DMS53 (cell line): ENCODE results near the gene RIT2.

ENCODE experiments used
- DNase-seq: peaks from one replicate; lab custom pipeline; 2025; lab: John Stamatoyannopoulos, UW

RIT2 gene

DNA sequence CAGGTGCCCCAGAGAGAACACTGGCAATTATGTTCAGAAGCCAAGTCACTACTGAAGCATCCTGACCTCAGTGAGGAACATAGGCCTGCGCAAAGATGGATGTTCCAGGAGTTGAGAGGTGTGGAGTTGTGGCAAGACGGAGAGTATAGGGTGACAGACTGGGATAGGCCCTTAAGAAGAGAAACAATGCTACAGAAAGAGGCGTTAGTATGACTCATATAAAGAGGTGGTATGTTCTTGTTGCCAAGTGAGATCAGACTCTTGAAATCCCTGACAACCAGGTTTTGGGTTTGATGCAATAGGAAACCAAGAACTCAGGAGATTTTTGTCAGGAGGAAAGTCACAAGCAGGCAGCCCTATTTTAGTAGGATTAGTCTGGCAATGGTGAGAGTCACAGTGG, 185.6 kb downstream of the RIT2 start:
- DNase-seq, result peak; percentile 80

DNA sequence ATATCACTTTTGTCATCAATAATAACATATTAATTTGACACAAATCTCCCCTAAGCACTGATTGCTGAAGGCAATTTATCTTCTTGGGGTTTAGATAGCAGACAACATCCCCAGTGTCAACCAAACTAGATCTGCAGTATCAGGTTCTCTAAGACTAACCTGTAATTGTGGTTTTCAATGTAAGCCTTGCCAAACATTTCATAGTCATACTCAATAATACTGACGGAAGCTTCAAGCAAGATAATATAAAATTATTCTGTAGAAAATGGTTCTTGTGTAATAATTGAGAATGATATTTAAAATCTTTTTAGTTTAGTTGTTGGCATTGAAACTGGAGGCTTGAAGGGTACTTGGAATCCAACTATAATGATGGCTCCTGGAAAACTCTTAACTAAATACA, 186.3 kb downstream of the RIT2 start:
- DNase-seq, result no peak

DNA sequence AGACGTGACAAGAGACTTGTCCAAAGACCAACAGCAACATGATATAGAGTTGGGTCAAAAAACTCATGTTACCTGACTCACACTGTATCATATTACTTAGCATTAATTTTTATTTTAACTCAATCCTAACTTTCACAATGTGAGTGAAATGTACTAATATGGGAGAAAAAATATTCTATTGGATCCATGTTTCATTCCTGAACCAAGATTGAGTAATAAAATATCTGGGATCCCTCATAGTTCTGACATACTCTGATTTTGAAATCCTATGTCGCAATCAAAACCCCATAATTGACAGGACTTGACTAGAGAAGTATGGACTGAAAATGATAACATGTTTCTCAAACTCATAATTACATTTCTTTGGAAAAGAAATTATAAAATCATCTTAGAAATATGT, 190.4 kb downstream of the RIT2 start:
- DNase-seq, result no peak

DNA sequence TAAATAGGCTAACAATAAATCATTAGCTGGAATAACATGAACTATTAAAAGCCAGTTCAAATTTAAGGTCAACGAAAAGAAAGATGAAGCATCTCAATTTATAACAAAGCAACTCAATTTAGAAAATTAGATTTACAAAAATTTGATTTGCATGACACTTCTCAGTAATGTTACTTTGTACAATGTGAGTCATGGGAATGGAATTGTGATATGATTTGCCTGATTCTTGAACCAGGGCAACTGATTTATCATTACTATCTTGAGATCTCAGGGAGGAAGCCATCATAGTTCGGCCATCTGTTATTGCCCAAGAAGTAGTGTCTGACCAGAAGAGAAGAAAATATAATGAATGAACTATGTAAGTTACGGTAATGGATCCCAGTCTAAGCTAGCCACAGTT, 193.1 kb downstream of the RIT2 start:
- DNase-seq, result no peak

DNA sequence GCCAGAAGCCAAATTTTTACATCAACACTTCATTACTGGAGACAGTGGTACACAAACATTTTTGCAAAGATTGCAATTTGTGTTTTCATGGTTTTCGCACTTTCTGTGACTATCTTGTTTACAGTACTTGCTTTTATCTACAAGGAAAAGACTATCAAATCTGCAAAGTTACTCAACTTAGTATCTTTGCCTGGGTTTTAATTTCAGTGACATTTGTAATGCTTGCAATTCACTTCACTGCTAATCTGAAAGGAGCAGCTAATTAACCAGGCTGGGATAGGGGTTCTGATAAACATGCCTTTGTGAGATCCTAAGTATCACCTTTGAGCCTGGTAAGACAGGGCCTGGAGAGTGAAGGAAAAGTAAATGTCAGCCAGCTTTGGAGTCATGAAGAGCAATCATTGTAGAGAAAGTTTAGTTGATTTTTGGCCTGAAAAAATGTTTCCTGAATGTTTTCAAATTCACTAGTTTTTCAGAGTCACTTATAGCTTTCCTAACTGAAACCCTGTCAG, 194.2 kb downstream of the RIT2 start:
- DNase-seq, result no peak

DNA sequence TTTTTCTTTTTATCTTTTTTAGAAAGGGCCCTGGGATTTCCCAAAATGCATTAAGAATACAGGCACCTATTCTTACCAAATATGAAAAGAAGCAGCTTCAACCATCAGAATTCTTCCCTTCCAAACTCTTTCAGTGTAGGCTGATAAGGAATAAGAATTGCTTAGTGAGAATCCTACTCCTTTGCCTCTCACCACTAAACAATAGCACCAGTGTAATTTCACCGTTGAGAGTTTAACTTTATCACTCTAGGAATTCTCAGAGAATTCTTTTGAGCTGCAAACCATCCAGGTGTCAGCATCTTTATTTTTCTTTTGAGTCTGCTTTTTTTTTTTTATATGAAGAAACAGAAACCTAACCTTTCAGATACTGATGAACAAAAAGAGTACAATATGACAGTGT, 194.9 kb downstream of the RIT2 start:
- DNase-seq, result no peak

DNA sequence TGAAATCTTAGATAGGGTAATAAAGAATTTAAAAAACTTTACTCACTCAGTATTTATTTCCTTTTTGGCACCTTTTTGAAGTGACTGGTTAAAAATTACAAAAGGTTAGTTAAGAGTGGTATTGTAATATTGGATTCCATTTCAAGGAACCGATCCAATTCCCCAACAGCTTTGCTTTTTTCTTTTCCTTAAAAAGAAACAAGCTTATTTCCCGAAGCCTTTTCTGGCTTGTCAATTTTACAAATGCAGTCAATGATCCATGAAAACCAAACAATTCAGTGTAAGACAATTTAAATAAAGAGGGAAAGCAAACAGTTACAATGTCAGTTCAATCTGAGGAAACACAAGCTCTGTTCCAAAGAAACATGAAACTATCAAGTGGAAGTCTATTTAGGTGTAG, 200.2 kb downstream of the RIT2 start:
- peak; percentile 86 for DNase-seq

DNA sequence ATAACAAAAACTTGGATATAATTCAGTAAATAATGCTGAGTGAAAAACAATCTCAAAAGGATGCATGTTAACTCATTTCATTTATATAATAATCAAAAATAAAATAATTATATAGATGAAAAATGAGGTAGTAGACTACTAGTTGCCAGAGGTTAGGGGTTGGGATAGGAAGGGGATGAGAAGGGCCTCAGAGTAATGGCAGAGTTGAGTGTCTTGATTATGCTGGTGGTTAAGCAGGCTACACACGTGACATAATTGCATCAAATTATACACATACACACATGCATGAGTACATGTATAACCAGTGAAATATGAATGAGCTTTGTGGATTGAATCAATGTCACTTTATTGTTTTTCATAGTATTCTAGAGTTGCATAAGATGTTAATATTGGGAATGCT, 201.0 kb downstream of the RIT2 start:
- DNase-seq, result no peak

DNA sequence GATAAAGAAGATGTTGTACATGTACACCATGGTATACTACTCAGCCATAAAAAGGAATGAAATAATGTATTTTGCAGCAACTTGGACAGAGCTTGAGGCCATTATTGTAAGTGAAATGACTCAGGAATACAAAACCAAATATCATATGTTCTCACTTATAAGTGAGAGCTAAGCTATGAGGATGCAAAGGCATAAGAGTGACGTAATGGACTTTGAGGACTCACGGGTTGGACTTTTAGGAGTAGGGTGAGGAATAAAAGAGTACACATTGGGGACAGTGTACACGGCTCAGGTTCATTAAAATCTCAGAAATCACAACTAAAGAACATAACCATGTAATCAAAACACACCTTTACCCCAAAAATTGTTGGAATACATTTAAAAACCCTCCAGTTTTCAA, 206.4 kb downstream of the RIT2 start:
- no peak for DNase-seq

DNA sequence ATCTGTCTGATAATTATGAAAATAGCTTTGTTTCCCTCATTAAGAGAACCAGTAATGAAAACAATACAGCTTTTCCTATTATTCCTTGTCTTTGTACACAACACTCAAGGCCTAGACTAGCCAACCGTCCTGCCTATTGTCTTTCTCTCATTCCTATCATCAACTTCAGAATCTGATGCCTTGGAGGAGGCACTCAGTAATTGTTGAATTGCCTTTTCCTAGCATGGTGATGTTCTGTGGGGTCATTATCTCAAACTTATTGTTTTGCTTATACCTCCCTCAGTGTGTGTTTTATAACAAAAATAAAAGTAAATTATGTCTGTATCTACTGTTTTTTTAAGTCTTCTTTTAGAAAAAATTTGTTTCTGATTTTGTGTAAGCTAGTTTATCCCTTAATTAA, 208.7 kb downstream of the RIT2 start:
- DNase-seq, result no peak

DNA sequence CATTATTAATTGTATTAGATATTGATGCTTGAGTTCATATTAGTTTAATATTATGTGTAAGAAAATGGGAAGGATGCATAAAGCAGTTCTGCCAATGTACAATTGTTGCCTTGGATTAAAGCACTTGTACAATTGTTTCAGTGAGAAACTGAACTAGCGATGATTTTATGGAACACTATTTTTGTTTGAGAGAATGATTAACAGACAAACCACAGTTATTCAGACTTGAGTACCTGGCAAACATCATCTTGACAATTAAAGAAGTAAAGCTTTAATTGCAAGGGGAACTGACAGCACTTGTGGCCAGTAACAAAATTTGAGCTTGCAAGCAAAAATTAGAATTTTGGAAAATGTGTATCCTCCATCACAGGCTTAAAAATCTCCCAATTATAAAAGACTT, 214.3 kb downstream of the RIT2 start:
- DNase-seq, result no peak

DNA sequence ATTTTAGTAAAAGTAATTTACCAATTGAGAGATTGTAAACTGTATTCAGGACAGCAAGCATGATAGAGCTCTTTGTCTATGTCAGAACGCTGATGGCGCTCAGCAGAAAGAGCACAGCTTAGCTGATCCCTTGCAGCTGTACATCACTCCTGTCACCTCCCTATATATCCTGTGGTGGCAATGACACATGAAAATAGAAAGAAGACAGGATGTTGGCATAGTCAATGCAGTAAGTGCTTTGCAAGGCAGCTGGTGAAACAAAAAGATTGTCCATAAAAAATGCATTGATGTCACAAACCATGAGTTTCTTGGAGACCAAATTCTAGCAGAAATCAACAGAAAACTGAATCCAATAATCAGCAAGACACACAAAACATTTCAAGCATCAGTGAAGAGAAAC, 221.5 kb downstream of the RIT2 start:
- DNase-seq, result peak; percentile 98

DNA sequence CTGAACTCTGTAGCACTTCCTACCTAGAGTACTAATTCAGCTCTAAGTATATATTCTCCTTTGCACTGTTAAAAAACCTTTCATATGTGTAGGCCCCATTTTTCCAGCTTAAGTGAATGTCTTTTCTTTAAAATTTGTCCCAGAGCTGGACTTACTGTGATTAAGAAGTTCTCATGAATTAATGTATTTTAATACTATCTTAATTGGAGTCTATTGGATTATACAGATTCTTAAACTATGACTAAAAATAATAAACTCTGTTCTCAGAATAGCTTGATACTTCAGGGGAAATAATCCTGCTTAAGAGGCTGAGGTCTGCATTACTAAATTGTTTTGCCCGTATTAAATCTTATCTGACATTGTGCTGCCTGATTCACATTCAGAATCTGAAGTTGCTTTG, 223.3 kb downstream of the RIT2 start:
- DNase-seq, result no peak

DNA sequence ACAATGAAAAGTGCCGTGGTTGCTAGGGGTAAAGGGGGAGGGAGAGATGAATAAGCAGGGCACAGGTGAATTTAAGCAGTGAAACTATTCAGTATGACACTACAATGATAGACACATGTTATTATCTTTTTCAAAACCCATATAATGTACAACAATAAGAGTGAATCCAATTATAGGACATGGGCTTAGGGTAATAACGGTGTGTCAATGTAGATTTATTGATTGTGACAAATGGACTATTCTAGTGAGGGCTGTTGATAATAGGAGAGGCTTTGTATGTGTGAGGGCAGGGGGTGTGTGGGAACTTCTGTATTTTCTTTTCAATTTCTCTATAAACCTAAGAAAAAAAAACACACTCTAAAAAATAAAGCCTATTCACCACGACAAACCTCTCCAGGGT, 223.8 kb downstream of the RIT2 start:
- DNase-seq, result no peak

DNA sequence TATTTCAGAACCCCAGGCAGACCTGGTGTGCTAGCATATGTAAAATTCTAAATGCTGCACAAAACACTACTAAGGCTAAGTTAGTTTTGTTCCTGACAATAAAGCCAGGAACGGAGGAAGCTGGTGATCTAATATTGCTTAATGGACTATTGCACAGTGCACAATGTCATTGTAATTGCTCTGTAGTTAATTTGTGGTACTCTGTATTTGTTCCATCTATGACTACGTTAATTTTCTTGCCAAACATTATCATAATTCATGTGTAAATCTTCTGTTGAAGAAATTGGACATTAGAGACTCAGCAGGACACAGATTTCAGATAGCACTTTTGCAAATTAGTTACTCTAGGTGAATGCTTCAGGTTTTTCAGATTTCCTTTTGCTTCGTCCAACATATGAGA, 232.3 kb downstream of the RIT2 start:
- no peak for DNase-seq

DNA sequence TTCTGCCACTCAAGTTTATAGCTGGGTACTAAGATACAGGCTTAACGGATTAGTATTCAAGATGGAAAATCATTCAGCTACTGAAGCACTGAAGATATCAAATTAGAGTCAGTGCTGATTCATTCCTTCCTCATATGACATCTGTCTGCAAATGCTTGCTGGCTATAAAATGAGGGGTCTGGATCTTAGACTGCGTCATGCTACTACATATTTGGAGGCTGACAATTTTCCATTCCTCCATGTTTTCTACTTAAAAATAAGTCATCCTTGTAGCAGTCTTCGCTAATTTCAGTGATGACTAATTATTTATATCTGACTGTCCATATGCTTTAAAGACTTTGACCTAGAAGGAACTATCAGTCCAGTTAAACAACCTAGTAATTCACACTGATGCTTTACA, 233.4 kb downstream of the RIT2 start:
- no peak for DNase-seq

DNA sequence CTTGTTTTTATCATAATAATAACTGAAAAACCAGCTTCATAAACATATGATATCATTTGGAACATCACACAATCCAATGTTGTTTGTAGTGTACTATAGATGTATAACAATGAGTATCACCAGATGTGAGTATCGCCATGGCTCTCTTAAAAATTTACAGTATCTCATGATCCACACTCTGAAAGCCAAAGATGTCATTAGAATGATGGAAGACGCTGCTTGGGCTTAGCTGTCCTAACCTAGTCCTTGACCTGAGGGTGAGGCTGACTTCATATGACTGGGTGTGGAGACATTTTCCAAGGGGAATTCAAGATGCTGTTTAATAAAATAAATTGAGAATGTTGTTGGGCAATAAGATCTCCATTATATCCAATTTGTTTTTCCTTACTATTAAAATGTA, 242.6 kb downstream of the RIT2 start:
- no peak for DNase-seq

DNA sequence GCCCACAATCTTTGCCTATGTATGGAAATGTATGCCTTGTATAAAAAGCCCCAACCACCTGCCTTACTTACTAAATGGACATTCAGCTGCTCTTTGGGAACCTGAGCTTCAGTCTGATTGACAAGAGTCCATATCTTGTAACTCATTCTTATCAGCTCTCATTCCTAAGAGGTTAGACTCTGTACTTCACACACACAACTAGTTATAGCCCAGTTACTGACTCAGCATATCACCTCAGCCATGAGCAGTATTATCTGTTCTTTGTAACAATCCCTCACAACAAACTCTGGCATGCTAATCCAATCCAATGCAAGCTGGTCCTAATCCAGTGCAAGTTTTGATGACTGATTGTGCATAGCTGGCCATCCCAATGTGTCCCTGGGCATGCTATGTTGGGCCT, 250.6 kb downstream of the RIT2 start:
- DNase-seq, result no peak

DNA sequence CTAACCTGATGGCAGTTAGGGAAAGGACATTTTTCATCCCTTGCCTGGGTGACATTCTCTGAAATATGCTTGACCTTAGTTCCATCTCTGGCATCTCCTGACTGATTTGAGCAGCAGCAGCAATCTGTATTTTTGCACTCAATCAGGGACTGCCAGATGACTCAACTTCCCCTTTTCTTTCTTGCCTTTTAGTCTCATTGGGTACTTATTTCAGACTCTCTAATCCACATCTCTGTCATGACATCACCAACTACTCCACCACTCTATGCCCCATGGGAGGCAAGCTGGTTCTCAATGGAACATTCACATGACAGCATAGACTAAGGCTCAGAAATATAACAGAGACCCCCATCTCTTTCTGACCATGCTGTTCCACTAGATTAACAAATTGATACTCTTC, 254.2 kb downstream of the RIT2 start:
- DNase-seq, result no peak

DNA sequence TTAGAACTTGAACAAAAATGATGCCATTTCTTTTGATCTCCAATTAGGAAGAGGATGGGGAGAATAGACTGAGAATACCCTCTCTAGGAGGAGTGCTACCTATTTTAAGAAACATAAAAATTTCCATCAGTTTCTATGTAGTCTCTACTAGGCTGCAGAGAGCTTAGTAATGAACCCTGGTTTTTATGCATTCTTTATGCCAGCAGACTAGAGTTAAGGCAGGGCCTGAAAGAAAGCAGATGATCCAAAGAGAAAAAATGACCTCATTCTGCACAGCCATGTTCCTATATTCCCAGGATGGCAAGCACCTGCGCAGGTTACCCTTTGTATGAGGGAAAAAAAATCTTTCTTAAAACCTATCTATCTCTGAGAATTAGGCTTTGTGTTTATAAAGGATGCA, 254.9 kb downstream of the RIT2 start:
- DNase-seq, result peak; percentile 10

DNA sequence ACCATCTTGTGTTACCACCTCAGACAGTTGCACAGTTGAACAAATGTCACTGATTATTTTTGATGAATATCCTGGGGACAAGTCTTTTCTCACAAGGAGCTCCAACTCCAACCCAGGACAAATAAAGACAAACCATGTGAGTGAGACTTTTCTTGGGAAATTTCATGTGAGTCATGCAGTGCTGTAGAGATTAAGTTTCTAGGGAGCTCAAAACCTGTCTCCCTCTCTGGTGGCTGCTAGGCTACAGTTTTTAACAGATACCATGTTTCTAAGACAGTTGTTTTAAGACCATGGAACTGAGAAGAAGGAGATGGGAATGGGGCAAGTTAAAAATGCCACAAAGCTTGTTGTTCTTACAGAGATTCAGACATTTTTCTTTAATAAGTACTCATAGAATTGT, 255.5 kb downstream of the RIT2 start:
- no peak for DNase-seq

DNA sequence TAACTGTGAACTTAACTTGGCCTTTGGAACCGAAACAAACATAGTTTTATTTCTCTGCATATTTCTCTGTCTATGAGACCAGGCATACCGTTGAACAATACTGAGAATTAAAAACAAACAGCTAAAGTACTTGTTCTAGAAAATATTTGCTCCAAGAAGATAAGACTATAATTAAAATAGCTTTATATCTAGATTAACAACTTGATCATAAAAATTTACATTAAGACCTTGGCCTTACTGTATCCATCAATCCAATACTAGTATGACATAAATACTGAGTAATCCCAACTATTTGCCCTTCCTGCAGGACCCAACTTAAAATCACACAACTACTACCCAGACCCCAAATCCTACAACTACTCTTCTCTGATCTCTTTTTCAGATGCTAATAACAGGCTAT, 260.9 kb downstream of the RIT2 start:
- no peak for DNase-seq

DNA sequence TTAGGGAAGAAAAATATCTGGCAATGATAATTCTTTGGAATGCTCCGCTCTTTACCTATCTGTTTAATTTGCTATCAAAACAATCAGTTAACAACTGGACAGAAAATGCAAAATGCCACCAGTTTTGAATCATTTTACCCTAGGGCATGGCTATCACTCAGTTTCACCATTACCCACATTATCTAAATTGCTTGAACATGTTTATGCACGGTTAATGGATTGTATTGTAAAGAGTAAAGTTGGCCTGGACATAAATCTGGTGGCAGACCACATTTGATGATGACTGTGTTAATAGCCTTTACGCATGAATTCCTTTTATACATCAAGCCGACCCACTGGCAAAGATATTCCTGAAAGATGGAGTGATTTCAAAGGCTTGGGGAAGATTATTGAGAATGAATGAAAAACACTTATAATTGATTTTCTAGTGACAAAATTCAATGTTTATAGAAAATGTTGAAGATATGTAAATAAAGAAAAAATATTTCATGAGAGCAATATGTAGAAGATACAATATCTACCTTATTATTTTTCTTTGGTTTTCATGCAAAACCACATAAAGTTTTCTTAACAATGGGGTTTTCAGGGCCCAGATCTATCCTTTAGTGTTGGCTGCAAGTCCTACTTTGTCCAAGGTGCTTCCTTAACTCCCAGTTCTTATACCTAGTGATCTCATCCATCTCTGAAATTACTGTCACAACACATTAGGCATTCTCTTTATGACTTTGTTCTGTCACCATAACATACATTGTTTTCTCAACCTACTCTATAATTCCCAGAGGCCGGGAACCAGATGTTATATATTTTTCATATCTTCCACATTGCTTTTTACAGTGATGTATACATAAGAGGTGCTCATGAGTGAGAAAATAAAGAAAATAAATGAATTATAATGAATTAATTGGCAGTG, 265.1 kb downstream of the RIT2 start:
- DNase-seq, result no peak

DNA sequence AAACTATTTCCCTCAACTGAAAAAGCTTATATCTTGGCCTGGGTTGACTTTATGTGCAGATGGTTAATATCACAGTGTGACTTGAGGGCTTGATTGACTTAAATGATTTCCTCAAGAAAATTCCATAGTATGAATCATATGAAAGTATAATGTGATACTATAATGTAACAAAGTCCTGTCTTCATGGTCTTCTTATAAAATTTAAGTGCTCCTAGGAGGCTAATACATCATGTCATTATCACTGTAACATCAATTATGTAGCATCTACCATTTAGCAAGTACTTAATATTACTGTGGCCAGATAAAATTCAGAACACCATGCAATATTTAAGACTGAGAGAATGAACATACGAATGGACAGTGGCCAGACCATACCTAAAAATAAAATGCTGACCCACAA, 276.1 kb downstream of the RIT2 start:
- no peak for DNase-seq
